ENCODE results near the gene STAP1.
A peak's percentile ranks its signal among the peaks of the same experiment; 100 is the strongest.

STAP1 gene

GRCh38 chr4:67565284-67565683 is 6.8 kb downstream of the STAP1 start:
- DNase-seq, result no peak

DNA sequence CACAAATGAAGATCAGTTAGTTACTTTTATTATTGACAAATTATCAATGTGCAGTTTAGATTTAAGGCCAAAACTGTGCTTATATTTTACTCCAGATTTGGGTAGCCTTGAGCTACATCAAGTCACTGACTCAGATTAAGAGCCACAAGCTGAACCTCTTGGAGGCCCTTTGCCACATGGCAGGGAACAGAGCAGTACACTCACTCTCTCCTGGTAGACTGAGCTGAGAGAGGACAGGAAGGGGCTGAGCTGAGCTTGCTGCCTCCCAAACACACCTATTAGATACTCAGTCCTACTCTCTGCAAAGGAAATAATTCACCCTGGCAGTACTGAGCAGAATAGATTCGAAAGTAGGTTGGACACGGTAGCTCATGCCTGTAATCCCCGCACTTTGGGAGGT is 7.8 kb downstream of the STAP1 start:
- DNase-seq, result no peak

DNA sequence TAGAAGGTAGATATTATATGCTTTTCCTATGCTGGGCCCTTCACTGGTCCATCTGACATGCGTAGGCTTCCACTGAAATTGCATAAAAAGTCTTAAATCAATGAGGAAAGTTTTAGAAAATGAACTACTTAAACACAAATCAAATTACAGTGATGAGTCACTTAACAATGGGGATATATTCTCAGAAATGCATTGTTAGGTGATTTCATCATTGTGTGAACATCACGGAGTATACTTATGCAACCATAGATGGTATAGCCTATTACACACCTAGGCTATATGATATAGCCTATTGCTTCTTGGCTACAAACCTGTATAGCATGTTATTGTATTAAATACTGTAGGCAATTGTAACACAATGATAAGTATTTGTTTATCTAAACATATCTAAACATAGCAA is 10.3 kb downstream of the STAP1 start:
- no peak for DNase-seq

DNA sequence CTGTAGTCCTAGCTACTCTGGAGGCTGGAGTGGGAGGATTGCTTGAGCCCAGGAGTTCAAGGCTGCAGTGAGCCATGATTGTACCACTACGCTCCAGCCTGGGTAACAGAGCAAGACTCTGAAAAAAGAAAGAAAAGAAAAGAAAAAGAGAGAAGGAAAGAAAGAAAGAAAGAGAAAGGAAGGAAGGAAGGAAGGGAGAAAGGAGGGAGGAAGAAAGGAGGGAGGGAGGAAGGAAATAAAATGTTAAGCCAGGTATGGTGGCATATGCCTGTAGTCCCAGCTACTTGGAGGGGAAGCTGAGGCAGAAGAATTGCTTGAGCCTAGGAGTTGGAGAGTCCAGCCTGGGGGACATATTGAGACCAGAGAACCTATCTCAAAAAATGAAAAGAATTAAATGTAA is 12.0 kb downstream of the STAP1 start:
- DNase-seq, result no peak

DNA sequence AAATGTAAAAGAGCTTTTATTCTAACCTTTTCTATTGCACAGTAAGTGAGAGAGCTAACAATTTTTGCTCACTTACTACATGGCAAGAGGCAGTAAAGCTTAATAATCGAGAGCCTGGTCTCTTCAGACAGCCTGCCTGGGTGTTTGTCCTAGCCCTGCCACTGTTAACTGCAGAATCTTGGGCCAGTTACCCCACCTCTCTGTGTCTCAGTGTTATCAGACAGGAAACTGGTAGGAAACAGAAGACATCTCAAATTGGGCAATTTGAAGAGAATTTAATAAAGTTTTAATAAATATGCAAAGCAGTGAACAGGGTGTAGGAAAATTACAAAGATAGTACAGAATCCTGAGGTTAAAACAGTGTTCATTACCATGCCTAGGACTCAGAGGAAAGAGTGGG is 13.4 kb downstream of the STAP1 start:
- no peak for DNase-seq

DNA sequence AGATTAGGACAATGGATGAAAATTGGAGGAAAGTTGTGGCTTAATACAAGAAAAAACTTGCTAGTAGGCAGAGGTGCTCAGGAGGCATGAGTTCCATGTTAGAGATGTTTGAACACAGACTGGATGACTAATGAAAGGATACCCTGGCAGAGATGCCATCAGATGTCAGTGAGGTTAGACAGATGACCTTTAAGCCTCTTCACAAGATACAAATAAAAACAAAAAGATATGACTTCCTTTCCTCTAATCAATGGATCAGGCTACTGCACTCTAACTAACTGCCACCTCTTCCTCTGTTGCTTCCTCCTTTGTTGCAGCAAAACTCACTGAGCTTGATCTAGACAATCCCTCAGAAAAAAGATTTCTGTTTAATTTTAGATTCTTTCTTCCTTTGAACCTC is 14.7 kb downstream of the STAP1 start:
- no peak for DNase-seq

DNA sequence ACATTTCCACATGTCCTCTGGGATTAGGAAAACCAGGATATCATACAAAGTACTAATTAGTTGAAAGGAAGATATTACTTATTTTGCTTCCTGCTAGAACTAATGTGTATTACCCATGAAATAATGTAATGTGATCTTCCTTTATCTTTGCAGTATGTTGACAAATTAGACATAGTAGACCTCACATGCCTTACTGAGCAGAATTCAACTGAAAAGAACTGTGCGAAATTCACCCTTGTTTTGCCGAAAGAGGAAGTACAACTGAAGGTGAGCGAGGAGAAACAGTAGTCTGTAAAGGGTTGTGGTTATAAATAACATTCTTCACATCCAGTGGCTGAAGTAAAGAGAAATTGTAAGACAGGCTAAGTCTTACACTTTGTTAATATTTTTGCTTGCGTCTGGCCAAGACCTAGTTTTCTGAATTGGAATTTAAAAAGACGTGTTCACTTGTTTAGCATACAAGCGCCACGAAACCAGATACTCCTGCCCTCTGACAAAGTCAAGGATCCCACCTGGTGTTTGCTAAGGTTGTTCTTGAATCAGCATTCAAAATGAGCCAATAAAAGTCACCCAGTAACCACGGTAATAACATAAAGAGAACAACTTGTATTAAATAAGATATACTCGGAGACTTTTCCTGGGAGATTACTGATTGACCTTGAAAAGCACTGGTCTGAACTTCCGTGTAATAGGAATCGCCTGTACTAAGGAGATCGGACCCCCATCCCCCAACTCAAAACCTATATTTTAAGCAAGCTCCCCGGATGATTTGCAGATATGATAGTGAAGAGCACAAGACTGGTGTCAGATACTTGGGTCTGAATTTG is 16.9 kb downstream of the STAP1 start:
- DNase-seq, result peak; percentile 93

GRCh38 chr4:67576059-67576466 is 17.5 kb downstream of the STAP1 start:
- DNase-seq, result peak; percentile 51

- no peak for DNase-seq
Observed at GRCh38 chr4:67576538-67576937, 18.0 kb downstream of the STAP1 start.

DNA sequence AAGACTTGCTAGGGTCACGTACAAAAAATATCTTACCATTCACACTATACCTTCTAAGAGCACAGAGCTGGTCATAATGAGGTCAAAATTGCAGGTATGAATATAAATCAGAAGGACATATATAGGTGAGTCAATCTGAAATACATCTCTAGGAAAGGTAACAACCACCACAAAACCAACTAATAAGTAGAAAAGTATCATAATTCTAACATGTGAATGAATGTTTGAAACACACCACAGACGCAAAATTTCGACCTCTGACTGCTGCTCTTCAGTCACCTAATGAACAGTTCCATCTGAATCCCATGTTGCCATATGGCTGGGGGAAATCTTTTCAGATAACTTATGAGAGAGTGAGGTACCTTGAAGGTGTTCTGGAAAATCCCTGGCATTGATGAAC is 22.1 kb downstream of the STAP1 start:
- DNase-seq, result no peak

- DNase-seq, result no peak
Observed at GRCh38 chr4:67581208-67581857, 22.8 kb downstream of the STAP1 start.

DNA sequence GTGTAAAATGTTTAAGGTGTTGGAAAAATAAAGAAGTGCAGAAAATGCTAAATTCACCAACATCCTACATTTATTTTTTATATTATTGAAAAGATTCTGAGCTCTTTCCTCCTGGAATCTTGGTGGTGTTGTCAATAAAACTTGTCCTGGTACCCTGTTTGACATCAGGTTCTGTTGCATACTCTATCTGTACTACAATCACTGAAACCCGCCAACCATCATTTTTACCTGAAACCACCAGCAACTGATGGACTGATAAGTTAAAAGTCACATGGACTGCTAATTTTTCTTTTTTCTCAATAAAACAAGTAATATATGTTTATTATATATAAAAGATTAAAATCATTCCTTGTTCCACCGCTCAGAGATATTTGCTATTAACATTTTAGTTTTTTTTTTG is 23.4 kb downstream of the STAP1 start:
- DNase-seq, result no peak

DNA sequence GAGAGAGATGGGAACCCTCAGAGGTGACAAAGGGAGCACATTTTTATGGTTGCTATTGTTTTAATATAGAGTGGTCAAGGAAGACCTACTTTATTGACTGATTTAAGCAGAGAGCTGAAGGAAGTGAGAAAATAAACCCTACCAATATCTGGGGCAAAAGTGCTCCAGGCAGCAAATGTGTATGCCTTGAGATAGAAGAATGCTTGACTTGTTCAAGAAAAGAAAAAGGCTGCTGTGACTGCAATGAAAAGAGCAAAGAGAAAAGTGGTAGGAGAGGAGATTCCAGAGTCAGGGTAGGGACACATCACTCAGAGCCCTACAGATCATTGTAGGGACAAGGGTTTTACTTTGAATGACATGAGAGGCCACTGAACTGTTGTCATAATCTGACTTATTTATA is 26.0 kb downstream of the STAP1 start:
- DNase-seq, result no peak

DNA sequence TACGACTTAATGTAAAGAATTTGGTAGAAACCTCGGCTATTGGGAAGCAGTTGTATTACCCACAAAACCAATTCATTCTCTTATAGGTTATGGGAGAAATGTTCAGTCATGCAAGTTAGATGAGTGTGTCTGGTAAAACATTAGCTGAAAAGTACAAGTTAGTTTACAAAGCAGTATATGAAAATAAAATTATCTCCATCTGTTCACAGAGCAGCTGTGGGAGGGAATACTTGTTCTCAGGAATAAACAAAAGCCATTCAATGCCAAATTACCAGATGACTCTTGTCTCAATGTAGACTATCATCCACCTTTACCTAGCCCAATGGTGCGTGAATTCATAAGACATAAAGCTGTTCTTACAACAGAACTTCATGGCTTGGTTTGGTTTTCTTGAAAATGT is 28.6 kb downstream of the STAP1 start:
- DNase-seq, result no peak

- DNase-seq, result no peak
Observed at GRCh38 chr4:67593741-67594175, 35.2 kb downstream of the STAP1 start.

DNA sequence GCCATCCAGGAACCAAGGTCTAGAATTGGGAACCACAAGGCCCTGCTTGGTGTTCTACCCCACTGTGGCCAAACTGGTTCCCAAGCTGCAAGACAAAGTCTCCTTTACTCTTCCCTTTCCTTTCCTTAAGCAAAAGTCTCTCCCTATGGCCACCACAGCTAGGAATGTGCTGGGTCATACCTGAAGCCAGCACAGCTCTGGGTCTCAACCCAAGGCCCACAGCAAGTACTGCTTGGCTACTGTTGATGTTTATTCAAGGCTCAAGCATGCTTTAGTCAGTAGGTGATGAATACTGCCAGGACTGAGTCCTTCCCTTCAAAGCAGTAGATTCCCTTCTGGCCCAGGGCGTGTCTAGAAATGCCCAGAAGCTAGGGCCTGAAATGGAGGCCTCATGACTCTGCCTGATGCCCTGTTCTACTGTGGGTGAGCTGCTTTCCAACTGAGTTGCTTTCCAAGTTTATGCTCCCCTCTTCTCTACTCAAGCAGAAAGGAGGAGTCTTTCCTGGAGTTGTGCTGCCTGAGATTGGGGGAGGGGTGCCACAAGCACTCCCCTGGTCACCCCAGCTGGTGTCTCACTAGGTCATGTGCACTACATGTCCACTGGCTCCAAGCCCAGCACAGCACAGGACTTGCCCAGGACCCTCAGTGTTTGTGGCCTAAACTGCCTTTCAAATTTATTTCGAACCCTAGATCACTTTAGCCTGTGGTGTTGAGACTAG is 44.9 kb downstream of the STAP1 start:
- no peak for DNase-seq

- DNase-seq, result no peak
Observed at GRCh38 chr4:67604029-67604381, 45.5 kb downstream of the STAP1 start.

- no peak for DNase-seq
Observed at GRCh38 chr4:67604749-67605148, 46.2 kb downstream of the STAP1 start.

DNA sequence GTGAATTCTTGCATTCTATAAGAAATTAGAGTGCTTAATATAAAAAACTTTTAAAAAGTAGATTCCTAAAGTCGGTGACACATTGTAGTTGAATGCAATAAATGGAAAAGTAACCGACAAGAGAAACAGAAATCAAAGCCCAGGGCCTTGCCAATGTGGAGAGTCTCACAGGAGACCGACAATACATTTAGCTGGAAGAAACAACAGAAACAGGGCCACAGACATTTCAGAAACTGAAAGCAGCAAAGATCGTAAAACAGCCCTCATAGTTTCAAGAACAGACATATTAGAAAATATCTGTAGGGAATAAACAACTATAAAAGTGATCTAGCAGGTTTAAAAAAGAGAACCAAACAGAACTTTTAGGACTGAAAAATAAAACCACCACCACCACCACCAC is 49.5 kb downstream of the STAP1 start:
- DNase-seq, result no peak

DNA sequence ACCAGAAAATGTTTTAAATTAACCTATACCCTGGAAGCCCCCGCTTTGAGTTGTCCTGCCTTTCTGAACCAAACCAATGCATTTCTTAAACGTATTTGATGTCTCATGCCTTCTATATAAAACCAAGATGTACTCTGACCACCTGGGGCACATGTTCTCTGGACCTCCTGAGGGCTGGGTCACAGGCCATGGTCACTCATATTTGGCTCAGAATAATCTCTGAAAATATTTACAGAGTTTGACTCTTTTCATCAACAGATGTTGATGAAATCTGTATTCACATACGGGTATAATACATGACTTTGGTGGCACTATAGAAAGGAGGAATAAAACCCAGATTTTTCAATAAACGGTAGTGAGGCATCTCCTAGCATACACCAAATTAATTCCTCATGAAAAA is 55.7 kb downstream of the STAP1 start:
- DNase-seq, result no peak

DNA sequence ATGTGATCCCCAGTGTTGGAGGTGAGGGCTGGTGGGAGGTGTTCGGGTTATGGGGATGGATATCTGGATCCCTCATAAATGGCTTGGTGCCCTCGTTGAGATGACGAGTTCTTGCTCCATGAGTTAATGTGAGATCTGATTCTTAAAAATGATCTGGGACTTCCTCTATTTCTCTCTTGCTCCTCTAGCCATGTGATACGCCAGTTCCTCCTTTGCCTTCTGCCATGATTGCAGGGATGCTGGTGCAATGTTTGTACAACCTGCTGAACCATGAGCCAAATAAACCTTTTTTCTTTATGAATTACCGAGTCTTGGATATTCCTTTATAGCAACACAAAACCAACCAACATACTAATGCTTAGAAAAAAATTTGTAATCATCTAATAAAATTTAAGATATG is 56.6 kb downstream of the STAP1 start:
- DNase-seq, result no peak

- DNase-seq, result no peak
Observed at GRCh38 chr4:67616478-67616877, 58.0 kb downstream of the STAP1 start.

GRCh38 chr4:67624939-67625338 is 66.4 kb downstream of the STAP1 start:
- no peak for DNase-seq

- DNase-seq, result no peak
Observed at GRCh38 chr4:67632492-67632891, 74.0 kb downstream of the STAP1 start.
